GM12892 (cell line): ENCODE measurements around the gene SDHA.
"Not testable (repeated sequence)": the region's sequence is repeated elsewhere in the genome, so short reads cannot be mapped to it uniquely, and the experiment has no call there.

Experiments used
- POLR2A ChIP-seq: IDR thresholded peaks from 2 replicates; pipeline ENCODE4 v1.6.1; 2011; ENCODE audit warnings: low read depth, low read length, control low read depth
- POLR2AphosphoS5 ChIP-seq: IDR thresholded peaks from 2 replicates; pipeline ENCODE4 v1.6.1; 2011; ENCODE audit warnings: low read depth, low read length, control low read depth

- not testable (repeated sequence) for TF ChIP-seq POLR2A, POLR2AphosphoS5
Measured at GRCh38 chr5:222951-223715, 5.0 kb downstream of the SDHA start.
